Stomach (tissue), 9 donors: ENCODE measurements around the gene PUS1. TPM values are rescaled to one million over a fixed set of nuclear protein-coding genes. Genes with fewer than 3 reads are reported as not detected.

ENCODE experiments used
- DNase-seq, 2 donors: peaks; one replicate each; pipeline versions ENCODE4 v3.0.0 to v3.0.0-alpha.2; 2013 to 2019
- H3K27ac ChIP-seq, 5 donors: fragments of 200-600 bp in 4 of 5; sonication (generic) in 4 of 5; one replicate each; pipeline ENCODE4 v1.5.1; 2013 to 2019; ENCODE audit warnings: mild to moderate bottlenecking in 1 of 5, moderate library complexity in 1 of 5
- H3K27me3 ChIP-seq, 3 donors: fragments of 200-600 bp; sonication (generic); one replicate each; pipeline ENCODE4 v1.5.1; 2017 to 2019; ENCODE audit warnings: mixed run types in 1 of 3
- H3K36me3 ChIP-seq, 4 donors: fragments of 200-600 bp; sonication (generic); 1 replicate in 3 of 4; 2 replicates in 1 of 4; pipeline ENCODE4 v1.5.1; 2016 to 2019
- H3K4me1 ChIP-seq, 4 donors: fragments of 200-600 bp; sonication (generic); one replicate each; pipeline ENCODE4 v1.5.1; 2016 to 2019
- H3K4me3 ChIP-seq, 4 donors: fragments of 200-600 bp; sonication (generic) in 3 of 4; one replicate each; pipeline ENCODE4 v1.5.1; 2016 to 2019; ENCODE audit warnings: mild to moderate bottlenecking in 1 of 4
- H3K9me3 ChIP-seq, 4 donors: fragments of 200-600 bp; sonication (generic); one replicate each; pipeline ENCODE4 v1.5.1; 2016 to 2019
- EP300 ChIP-seq: sonication (generic); formaldehyde crosslinking; IDR thresholded peaks from one replicate; pipeline ENCODE4 v1.6.1; 2017; ENCODE audit warnings: antibody characterized with exemption
- POLR2A ChIP-seq, 4 donors: fragments of 450-650 bp; IDR thresholded peaks; one replicate each; pipeline ENCODE4 v1.6.1; 2016; ENCODE audit warnings: antibody characterized with exemption in 4 of 4, control low read depth in 2 of 4, mild to moderate bottlenecking in 1 of 4, moderate library complexity in 1 of 4
- POLR2AphosphoS5 ChIP-seq, 3 donors: sonication (generic); formaldehyde crosslinking; IDR thresholded peaks; one replicate each; pipeline ENCODE4 v1.6.1; 2016; ENCODE audit warnings: antibody characterized with exemption in 3 of 3
- WGBS, 5 donors: extraction: QIAGEN DNeasy Blood & Tissue Kit in 3 of 5; methylation state at CpG; one replicate each; pipeline versions ENCODE4 v1.1.5 to v1.1.7; 2013 to 2018; 5-methylcytosine and 5-hydroxymethylcytosine counted together
- intact Hi-C: fragments of 100-400 bp; cut with DNase I; formaldehyde crosslinking; loops from one replicate; pipeline ENCODE4 v1.15.1; 2023; ENCODE audit warnings: low total_unique reads
- polyA plus RNA-seq, 3 donors: library from polyadenylated mRNA; stranded (reverse); fragments of 200-250 nt; gene quantifications; one replicate each; pipeline ENCODE4 v1.2.3, GENCODE V29; 2013
- small RNA-seq, 4 donors: library from RNA; depleted of rRNA; stranded (forward); fragments of <200 nt; gene quantifications; one replicate each; pipeline ENCODE3, GENCODE V24; 2016
- total RNA-seq, 5 donors: library from RNA; depleted of rRNA; stranded (reverse); fragments of >200 nt; gene quantifications; one replicate each; pipeline versions ENCODE4 v1.1.0 to v1.2.3, GENCODE V29; 2014 to 2016
- TF ChIP-seq, protein P1 (sequence below), 7 experiments: fragments of 450-650 bp in 4 of 7; fragments of 200-600 bp in 3 of 7; sonication (generic) in 3 of 7; IDR thresholded peaks; one replicate each; pipeline ENCODE4 v1.5.1; 2016 to 2019; ENCODE audit warnings: antibody characterized with exemption in 7 of 7, control low read depth in 2 of 7, mild to moderate bottlenecking in 1 of 7
- donor health status: healthy with polysubstance abuse.
- donor health status: Bipolar disorder and iron deficiency.
- donor health status: healthy.

The PUS1 gene
- total and polyA plus RNA-seq, 8 donors: 3.1 to 26.3 (median 12.5) TPM

DNA sequence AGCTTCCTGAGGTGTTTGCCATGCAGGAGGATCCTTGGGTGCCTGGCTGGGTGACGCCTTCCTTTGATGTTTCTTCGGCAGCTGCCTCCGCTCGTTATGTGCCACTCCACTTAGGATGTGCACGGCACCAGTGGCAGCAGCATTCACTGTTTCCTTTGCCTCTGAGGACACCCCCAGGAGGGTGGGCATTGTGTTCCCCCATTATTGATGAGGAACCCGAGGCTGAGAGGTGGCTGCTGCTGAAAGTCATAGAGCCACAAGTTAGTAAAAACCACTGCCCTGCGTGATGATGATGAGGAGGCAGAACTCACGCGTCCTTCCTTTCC lies 61.9 kb downstream of the PUS1 start:
- no peak for DNase-seq
- no peak for TF ChIP-seq POLR2A (IDR thresholded peaks at IDR 0.05)
- no peak for TF ChIP-seq EP300
- no peak for TF ChIP-seq POLR2AphosphoS5 (IDR thresholded peaks at IDR 0.05)
- TF ChIP-seq, protein P1, sequence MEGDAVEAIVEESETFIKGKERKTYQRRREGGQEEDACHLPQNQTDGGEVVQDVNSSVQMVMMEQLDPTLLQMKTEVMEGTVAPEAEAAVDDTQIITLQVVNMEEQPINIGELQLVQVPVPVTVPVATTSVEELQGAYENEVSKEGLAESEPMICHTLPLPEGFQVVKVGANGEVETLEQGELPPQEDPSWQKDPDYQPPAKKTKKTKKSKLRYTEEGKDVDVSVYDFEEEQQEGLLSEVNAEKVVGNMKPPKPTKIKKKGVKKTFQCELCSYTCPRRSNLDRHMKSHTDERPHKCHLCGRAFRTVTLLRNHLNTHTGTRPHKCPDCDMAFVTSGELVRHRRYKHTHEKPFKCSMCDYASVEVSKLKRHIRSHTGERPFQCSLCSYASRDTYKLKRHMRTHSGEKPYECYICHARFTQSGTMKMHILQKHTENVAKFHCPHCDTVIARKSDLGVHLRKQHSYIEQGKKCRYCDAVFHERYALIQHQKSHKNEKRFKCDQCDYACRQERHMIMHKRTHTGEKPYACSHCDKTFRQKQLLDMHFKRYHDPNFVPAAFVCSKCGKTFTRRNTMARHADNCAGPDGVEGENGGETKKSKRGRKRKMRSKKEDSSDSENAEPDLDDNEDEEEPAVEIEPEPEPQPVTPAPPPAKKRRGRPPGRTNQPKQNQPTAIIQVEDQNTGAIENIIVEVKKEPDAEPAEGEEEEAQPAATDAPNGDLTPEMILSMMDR (IDR thresholded peaks at IDR 0.05): no peak
- WGBS, 5 donors: 81 to 85% (median 83%) methylated on average over 9 of the region's 9 CpGs
- Histone ChIP-seq H3K27ac (no peak overlapping the region), H3K4me3 (no peak overlapping the region), H3K36me3 (peaks cover 77 to 100% (median 100%) of the 10 kb centered on the region in 4 donors), H3K4me1 (peaks cover 0 to 3% (median 0%) of the 10 kb centered on the region in 4 donors), H3K27me3 (no peaks in the 10 kb centered on the region), H3K9me3 (no peaks in the 10 kb centered on the region)
- intact Hi-C loops: no loop called here

- Histone ChIP-seq H3K36me3 (peaks cover 68 to 100% (median 100%) of the 10 kb centered on the region in 4 donors), H3K27ac (no peak overlapping the region)
Observed at GRCh38 chr12:131991816-131992430, 62.8 kb downstream of the PUS1 start.

GRCh38 chr12:131994589-131994988 lies 65.5 kb downstream of the PUS1 start:
- no peaks in the 10 kb centered on the region for H3K4me1 ChIP-seq
- H3K27ac ChIP-seq: no peak overlapping the region
- H3K27me3 ChIP-seq: no peaks in the 10 kb centered on the region
- no peaks in the 10 kb centered on the region for H3K9me3 ChIP-seq
- H3K36me3 ChIP-seq: peaks cover 48 to 92% (median 87%) of the 10 kb centered on the region in 4 donors
- intact Hi-C loops: no loop called here
- DNase-seq: no peak
- WGBS, 5 donors: 87 to 95% (median 91%) methylated on average over 4 of the region's 4 CpGs
- H3K4me3 ChIP-seq: no peak overlapping the region
- TF ChIP-seq, protein P1 (IDR thresholded peaks at IDR 0.05): no peak
- TF ChIP-seq POLR2A (IDR thresholded peaks at IDR 0.05): no peak
- no peak for TF ChIP-seq POLR2AphosphoS5 (IDR thresholded peaks at IDR 0.05)
- TF ChIP-seq EP300: no peak

More at GRCh38 chr12:131991816-131992430, 62.8 kb downstream of the PUS1 start:
- H3K9me3 ChIP-seq: no peaks in the 10 kb centered on the region
- H3K4me3 ChIP-seq: no peak overlapping the region
- intact Hi-C loops: no loop called here
- TF ChIP-seq, protein P1 (IDR thresholded peaks at IDR 0.05): no peak
- TF ChIP-seq EP300 (no peak), POLR2AphosphoS5 (IDR thresholded peaks at IDR 0.05) (no peak), POLR2A (IDR thresholded peaks at IDR 0.05) (no peak)
- H3K27me3 ChIP-seq: no peaks in the 10 kb centered on the region
- peaks cover 0 to 1% (median 0%) of the 10 kb centered on the region in 4 donors for H3K4me1 ChIP-seq
- WGBS, 5 donors: 89 to 94% (median 93%) methylated on average over 11 of the region's 11 CpGs
- DNase-seq: no peak

Small RNA genes lying within 50 kb of the gene (small RNA-seq; reads per million reads assigned to genes)
- gene AC131009.3: 0 reads per million in 4 donors

Other genes with a start within 250 kb of the PUS1 start
- gene SFSWAP, start 218.2 kb upstream of the PUS1 start, total RNA-seq: 100 to 1,000 TPM in 1 of 5 donors, 10 to 100 TPM in 4; 41.5 to 194 (median 65.9) TPM
- 10 to 100 TPM; 14.8 to 22.0 (median 19.9) TPM for gene SFSWAP, start 218.2 kb upstream of the PUS1 start, polyA plus RNA-seq
- gene MMP17, start 100.9 kb upstream of the PUS1 start, total RNA-seq: 1 to 10 TPM in 3 of 5 donors, not detected in 2; 1.8 to 3.1 (median 2.2) TPM
- gene MMP17, start 100.9 kb upstream of the PUS1 start, polyA plus RNA-seq: 1 to 10 TPM in 2 of 3 donors, under 1 TPM in 1; 0.46 to 2.7 (median 2.0) TPM
- 10 to 100 TPM; 14.3 to 45.1 (median 23.3) TPM for gene ULK1, start 34.7 kb upstream of the PUS1 start, total RNA-seq
- gene ULK1, start 34.7 kb upstream of the PUS1 start, polyA plus RNA-seq: 10 to 100 TPM; 10.2 to 16.9 (median 15.5) TPM
- gene EP400, start 20.7 kb downstream of the PUS1 start, total RNA-seq: 10 to 100 TPM; 21.3 to 39.8 (median 24.5) TPM
- gene EP400, start 20.7 kb downstream of the PUS1 start, polyA plus RNA-seq: 10 to 100 TPM in 1 of 3 donors, 1 to 10 TPM in 2; 5.2 to 12.0 (median 6.4) TPM
- 10 to 100 TPM in 4 of 5 donors, 1 to 10 TPM in 1; 7.0 to 69.5 (median 12.9) TPM for gene DDX51, start 215.0 kb downstream of the PUS1 start, total RNA-seq
- gene DDX51, start 215.0 kb downstream of the PUS1 start, polyA plus RNA-seq: 10 to 100 TPM in 2 of 3 donors, 1 to 10 TPM in 1; 6.6 to 16.0 (median 13.6) TPM
- gene NOC4L, start 215.2 kb downstream of the PUS1 start, total RNA-seq: 10 to 100 TPM in 3 of 5 donors, 1 to 10 TPM in 2; 2.2 to 63.6 (median 23.0) TPM
- gene NOC4L, start 215.2 kb downstream of the PUS1 start, polyA plus RNA-seq: 10 to 100 TPM; 33.2 to 43.7 (median 37.9) TPM